ENCODE data around the gene IFT43. TPM values are rescaled to one million over a fixed set of nuclear protein-coding genes. Genes with fewer than 3 reads are reported as not detected.

Gene IFT43
- total and polyA plus RNA-seq, 2 donors (not counting 3 experiments of a cell fraction or from before 2014, with no cell fraction given) = 22.3 to 39.0 TPM

DNA sequence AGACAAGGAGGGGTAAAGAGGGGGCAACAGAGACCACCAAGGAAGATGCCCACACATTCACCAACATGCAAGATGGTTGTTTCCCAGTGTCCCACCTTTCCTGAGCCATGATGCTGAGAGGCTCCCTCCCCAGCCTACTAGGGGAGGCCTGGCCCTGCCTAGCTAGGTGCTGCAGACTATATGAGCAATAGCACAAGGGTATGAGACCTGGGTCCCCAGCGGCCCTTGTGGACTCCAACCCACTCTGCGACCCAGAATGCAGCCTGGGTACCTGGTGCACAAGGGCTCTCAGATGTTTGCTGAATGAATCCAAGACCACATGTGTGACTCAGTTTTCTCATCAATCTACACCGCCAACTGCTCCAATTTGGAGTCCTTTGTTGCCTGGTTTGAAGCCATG lies 17.7 kb upstream of the IFT43 start:
- Histone ChIP-seq H3K79me2 (ENCODE audit: control insufficient read depth, insufficient read depth, low read length) (no peaks in the 10 kb centered on the region), H3K27me3 (ENCODE audit: control insufficient read depth in 2 of 2, insufficient read depth in 2 of 2, low read length in 2 of 2) (no peaks in the 10 kb centered on the region), H3K27ac (ENCODE audit: insufficient read depth, low read depth, low read length) (no peak overlapping the region), H3K9ac (replicated peaks; ENCODE audit: extremely low read depth, insufficient read depth, low read length) (no peak overlapping the region), H3K9me3 (replicated peaks; ENCODE audit: control insufficient read depth, insufficient read depth, low read length) (no peaks in the 10 kb centered on the region), H3K36me3 (ENCODE audit: control insufficient read depth in 2 of 2, extremely low read depth in 1 of 2, insufficient read depth in 2 of 2, low read length in 2 of 2) (no peaks in the 10 kb centered on the region), H4K20me1 (replicated peaks; ENCODE audit: control insufficient read depth, extremely low read depth, insufficient read depth, low read length) (no peaks in the 10 kb centered on the region), H3K4me3 (replicated peaks in 1 of 3; ENCODE audit: insufficient read depth in 1 of 3, low read depth in 1 of 3, low read length in 3 of 3) (no peak overlapping the region), H3K9me1 (replicated peaks; ENCODE audit: control insufficient read depth, extremely low read depth, insufficient read depth, low read length) (no peaks in the 10 kb centered on the region), H2AFZ (ENCODE audit: low read depth, low read length) (no peak overlapping the region), H3K4me2 (ENCODE audit: insufficient read depth, low read length) (no peak overlapping the region), H3K4me1 (ENCODE audit: control insufficient read depth, extremely low read depth, insufficient read depth, low read length) (no peaks in the 10 kb centered on the region)
- TF ChIP-seq, protein P1, sequence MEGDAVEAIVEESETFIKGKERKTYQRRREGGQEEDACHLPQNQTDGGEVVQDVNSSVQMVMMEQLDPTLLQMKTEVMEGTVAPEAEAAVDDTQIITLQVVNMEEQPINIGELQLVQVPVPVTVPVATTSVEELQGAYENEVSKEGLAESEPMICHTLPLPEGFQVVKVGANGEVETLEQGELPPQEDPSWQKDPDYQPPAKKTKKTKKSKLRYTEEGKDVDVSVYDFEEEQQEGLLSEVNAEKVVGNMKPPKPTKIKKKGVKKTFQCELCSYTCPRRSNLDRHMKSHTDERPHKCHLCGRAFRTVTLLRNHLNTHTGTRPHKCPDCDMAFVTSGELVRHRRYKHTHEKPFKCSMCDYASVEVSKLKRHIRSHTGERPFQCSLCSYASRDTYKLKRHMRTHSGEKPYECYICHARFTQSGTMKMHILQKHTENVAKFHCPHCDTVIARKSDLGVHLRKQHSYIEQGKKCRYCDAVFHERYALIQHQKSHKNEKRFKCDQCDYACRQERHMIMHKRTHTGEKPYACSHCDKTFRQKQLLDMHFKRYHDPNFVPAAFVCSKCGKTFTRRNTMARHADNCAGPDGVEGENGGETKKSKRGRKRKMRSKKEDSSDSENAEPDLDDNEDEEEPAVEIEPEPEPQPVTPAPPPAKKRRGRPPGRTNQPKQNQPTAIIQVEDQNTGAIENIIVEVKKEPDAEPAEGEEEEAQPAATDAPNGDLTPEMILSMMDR (IDR thresholded peaks at IDR 0.05; ENCODE audit: extremely low read depth in 1 of 2, insufficient read depth in 1 of 2, low read depth in 1 of 2, low read length in 2 of 2) = no peak
- TF ChIP-seq FOS (IDR thresholded peaks at IDR 0.05; ENCODE audit: borderline replicate concordance, insufficient read depth, low read length) = no peak
- no peak for TF ChIP-seq POLR2AphosphoS5 (IDR thresholded peaks at IDR 0.05; ENCODE audit: insufficient read depth, low read depth, low read length)
- TF ChIP-seq JUN (IDR thresholded peaks at IDR 0.05; ENCODE audit: borderline replicate concordance, insufficient read depth, insufficient read length, low read depth) = no peak
- TF ChIP-seq MYC (IDR thresholded peaks at IDR 0.05; ENCODE audit: low read depth, low read length) = no peak
- no peak for TF ChIP-seq GATA2 (IDR thresholded peaks at IDR 0.05; ENCODE audit: insufficient read depth, insufficient read length, low read depth, low read length)
- TF ChIP-seq EZH2 (IDR thresholded peaks at IDR 0.05; ENCODE audit: borderline replicate concordance, low read depth, low read length, severe bottlenecking) = no peak
- no peak for TF ChIP-seq POLR2A (IDR thresholded peaks at IDR 0.05; ENCODE audit: low read depth, low read length)
- dilution Hi-C loops (cut with MboI; ENCODE audit: extremely low pct_ligation_motif_present, low sequenced_read_pairs) = no loop called here
- CTCF ChIA-PET = interaction anchor here (1.6 to 4.4 kb wide), 2 partner anchors 12 to 13 kb away, joined by 4 to 26 read pairs; partner anchors contain the start of gene TGFB3
- POLR2A ChIA-PET = no interaction called here
- no peak for DNase-seq (ENCODE audit: low read depth, low spot score)
- no TSS peak for BruUV-seq (replicated peaks)
- FAIRE-seq = no peak
- intact Hi-C loops (cut with micrococcal nuclease) = no loop called here
